ACC112 (cell line): ENCODE data around the gene OPA1.
A peak's percentile ranks its signal among the peaks of the same experiment; 100 is the strongest.
"Not testable (repeated sequence)": the region's sequence is repeated elsewhere in the genome, so short reads cannot be mapped to it uniquely, and the experiment has no call there.

Source experiments
- H2AFZ ChIP-seq: fragments of 200-600 bp; sonication (generic); one replicate; pipeline ENCODE4 v1.6.0; 2017; ENCODE audit warnings: antibody characterized with exemption, low read length; ENCODE audit not compliant: unreplicated experiment
- H3K27ac ChIP-seq: fragments of 200-600 bp; sonication (generic); 2 replicates; pipeline ENCODE4 v1.5.1; 2014; ENCODE audit warnings: low read depth, mild to moderate bottlenecking, antibody characterized with exemption, low read length, moderate library complexity
- H3K27me3 ChIP-seq: fragments of 200-600 bp; sonication (generic); 2 replicates; pipeline ENCODE4 v1.6.1; 2014; ENCODE audit warnings: mild to moderate bottlenecking, antibody characterized with exemption, low read length, moderate library complexity, mixed read lengths; ENCODE audit not compliant: insufficient read depth
- H3K36me3 ChIP-seq: fragments of 200-600 bp; sonication (generic); 2 replicates; pipeline ENCODE4 v1.6.1; 2016; ENCODE audit warnings: mild to moderate bottlenecking, antibody characterized with exemption, low read length, moderate library complexity, mixed read lengths; ENCODE audit not compliant: insufficient read depth
- H3K4me1 ChIP-seq: fragments of 200-600 bp; sonication (generic); one replicate; pipeline ENCODE4 v1.6.1; 2016; ENCODE audit warnings: low read length, mixed read lengths; ENCODE audit not compliant: insufficient read depth, unreplicated experiment, control insufficient read depth
- H3K4me3 ChIP-seq: fragments of 200-600 bp; sonication (generic); 2 replicates; pipeline ENCODE4 v1.5.1; 2014; ENCODE audit warnings: mild to moderate bottlenecking, low read depth, low read length
- H3K79me2 ChIP-seq: fragments of 200-600 bp; sonication (generic); one replicate; pipeline ENCODE4 v1.6.0; 2016; ENCODE audit warnings: low read length; ENCODE audit not compliant: control insufficient read depth, unreplicated experiment, insufficient read depth

OPA1 gene

DNA sequence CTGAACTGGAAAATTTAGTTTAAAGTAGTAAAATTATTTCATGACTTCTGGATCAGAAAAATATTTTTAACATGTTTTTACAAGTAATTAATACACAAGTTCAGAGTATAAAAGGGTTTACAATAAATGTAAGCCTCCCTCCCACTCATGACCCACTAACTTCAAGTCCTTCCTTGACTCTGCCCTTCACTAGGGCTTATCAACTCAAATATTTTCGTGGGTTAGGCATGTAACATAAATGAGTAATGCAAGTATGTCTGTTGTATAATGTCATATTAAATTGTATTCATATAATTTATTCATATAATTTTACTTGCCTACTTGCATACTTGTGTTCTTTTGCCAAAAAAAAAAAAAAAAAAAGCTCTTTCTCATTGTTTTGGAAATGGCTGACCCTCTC is 3.4 kb upstream of the OPA1 start:
- Histone ChIP-seq H3K4me1 (peaks cover 13% of the 10 kb centered on the region), H3K36me3 (no peaks in the 10 kb centered on the region), H2AFZ (no peak overlapping the region), H3K4me3 (no peak overlapping the region), H3K27ac (no peak overlapping the region), H3K27me3 (no peaks in the 10 kb centered on the region), H3K79me2 (peaks cover 18% of the 10 kb centered on the region)

DNA sequence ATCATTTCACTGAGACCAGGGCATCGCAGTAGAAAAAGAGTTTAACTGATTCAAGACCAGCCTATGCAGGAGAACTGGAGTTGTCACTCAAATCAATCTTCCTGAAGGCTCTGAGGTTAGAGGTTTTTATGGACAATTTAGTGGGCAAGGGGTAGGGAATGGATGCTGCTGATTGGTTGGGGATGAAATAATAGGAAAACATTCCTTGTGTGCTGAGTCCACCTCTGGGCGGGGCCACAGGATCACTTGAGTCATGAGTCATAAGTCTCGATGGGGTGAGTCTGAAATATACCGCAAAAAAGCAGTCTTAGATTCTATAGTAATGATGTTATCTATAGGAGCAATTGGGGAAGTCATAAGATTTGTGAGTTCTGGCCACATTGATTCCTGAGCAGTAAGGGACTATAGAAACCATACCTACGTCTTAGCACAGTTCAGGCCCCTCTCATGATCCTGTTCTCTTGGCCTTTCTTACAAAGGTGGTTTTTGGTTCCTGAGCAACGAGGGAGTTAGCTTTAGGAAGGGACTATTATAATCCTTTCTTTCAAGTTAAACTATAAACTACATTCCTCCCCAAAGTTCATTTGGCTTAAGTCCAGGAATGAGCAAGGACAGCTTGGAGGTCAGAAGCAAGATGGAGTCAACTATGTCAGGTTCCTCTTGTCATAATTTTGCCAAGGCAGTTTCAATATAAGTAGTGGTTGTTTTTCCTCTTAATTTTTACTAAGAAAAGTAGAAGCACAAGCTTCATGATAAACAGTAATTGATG is 2.7 kb upstream of the OPA1 start:
- no peak overlapping the region for H3K4me3 ChIP-seq
- no peak overlapping the region for H3K27ac ChIP-seq
- H3K79me2 ChIP-seq = peaks cover 25% of the 10 kb centered on the region
- no peaks in the 10 kb centered on the region for H3K36me3 ChIP-seq
- no peaks in the 10 kb centered on the region for H3K27me3 ChIP-seq
- peak overlapping the region; percentile 39 for H2AFZ ChIP-seq
- H3K4me1 ChIP-seq = peaks cover 18% of the 10 kb centered on the region

DNA sequence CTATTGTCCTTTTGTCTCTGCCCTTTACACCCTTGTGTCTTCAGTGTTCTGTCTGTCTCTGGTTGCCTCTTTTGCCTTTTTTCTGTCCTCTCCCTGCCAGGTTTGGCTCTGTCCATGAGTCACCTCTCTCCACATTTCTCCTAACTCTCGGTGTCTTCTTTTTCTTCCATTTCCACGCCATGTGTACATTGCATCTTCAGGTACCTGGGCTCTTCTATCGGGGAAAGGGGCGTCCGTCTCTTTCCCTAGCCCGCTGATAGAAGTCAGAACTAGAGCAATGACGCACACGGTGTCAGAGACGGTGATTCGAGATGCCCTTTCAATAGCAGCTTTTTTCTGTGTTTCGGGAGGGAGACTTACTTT is 641 bp downstream of the OPA1 start:
- Histone ChIP-seq H3K4me1 (peaks cover 22% of the 10 kb centered on the region), H3K27me3 (no peaks in the 10 kb centered on the region), H3K4me3 (peak overlapping the region; percentile 96), H3K36me3 (peaks cover 14% of the 10 kb centered on the region), H2AFZ (peak overlapping the region; percentile 97), H3K79me2 (peaks cover 54% of the 10 kb centered on the region), H3K27ac (peak overlapping the region; percentile 81)

GRCh38 chr3:193594946-193595689 is 2.1 kb downstream of the OPA1 start:
- H3K4me1 ChIP-seq = peaks cover 22% of the 10 kb centered on the region
- H3K27ac ChIP-seq = 0 out of 2 replicates have a peak overlapping the region, but pooled peaks have one; percentile 1
- peaks cover 19% of the 10 kb centered on the region for H3K36me3 ChIP-seq
- H2AFZ ChIP-seq = no peak overlapping the region
- no peaks in the 10 kb centered on the region for H3K27me3 ChIP-seq
- H3K79me2 ChIP-seq = peaks cover 69% of the 10 kb centered on the region
- peak overlapping the region; percentile 96 for H3K4me3 ChIP-seq

GRCh38 chr3:193595939-193596487 is 3.0 kb downstream of the OPA1 start:
- no peak overlapping the region for H3K4me3 ChIP-seq
- H3K4me1 ChIP-seq = peaks cover 24% of the 10 kb centered on the region
- no peaks in the 10 kb centered on the region for H3K27me3 ChIP-seq
- no peak overlapping the region for H2AFZ ChIP-seq
- peaks cover 78% of the 10 kb centered on the region for H3K79me2 ChIP-seq
- peaks cover 19% of the 10 kb centered on the region for H3K36me3 ChIP-seq
- H3K27ac ChIP-seq = no peak overlapping the region

GRCh38 chr3:193598202-193598601 is 5.2 kb downstream of the OPA1 start:
- peaks cover 95% of the 10 kb centered on the region for H3K79me2 ChIP-seq
- H3K4me3 ChIP-seq = no peak overlapping the region
- no peak overlapping the region for H3K27ac ChIP-seq
- no peaks in the 10 kb centered on the region for H3K27me3 ChIP-seq
- peaks cover 27% of the 10 kb centered on the region for H3K4me1 ChIP-seq
- no peak overlapping the region for H2AFZ ChIP-seq
- peaks cover 21% of the 10 kb centered on the region for H3K36me3 ChIP-seq

- Histone ChIP-seq H3K27ac (no peak overlapping the region), H2AFZ (no peak overlapping the region), H3K36me3 (peaks cover 23% of the 10 kb centered on the region), H3K79me2 (peaks cover 90% of the 10 kb centered on the region), H3K4me3 (no peak overlapping the region), H3K27me3 (no peaks in the 10 kb centered on the region), H3K4me1 (peaks cover 24% of the 10 kb centered on the region)
These were observed 6.4 kb downstream of the OPA1 start for GRCh38 chr3:193599393-193599792.

- Histone ChIP-seq H3K4me3 (no peak overlapping the region), H3K36me3 (peaks cover 4% of the 10 kb centered on the region; the same call in 1 of the 2 replicates), H3K27ac (no peak overlapping the region), H3K27me3 (no peaks in the 10 kb centered on the region), H3K4me1 (peaks cover 12% of the 10 kb centered on the region), H3K79me2 (peaks cover 39% of the 10 kb centered on the region), H2AFZ (no peak overlapping the region)
These were observed 12.9 kb downstream of the OPA1 start for GRCh38 chr3:193605876-193606275.

DNA sequence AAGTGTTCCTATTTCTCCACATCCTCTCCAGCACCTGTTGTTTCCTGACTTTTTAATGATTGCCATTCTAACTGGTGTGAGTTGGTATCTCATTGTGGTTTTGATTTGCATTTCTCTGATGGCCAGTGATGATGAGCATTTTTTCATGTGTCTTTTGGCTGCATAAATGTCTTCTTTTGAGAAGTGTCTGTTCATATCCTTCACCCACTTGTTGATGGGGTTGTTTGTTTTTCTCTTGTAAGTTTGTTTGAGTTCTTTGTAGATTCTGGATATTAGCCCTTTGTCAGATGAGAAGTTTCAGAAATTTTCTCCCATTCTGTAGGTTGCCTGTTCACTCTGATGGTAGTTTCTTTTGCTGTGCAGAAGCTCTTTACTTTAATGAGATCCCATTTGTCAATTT is 13.9 kb downstream of the OPA1 start:
- H2AFZ ChIP-seq, H3K4me3 ChIP-seq, H3K4me1 ChIP-seq, H3K27ac ChIP-seq, H3K36me3 ChIP-seq, H3K27me3 ChIP-seq: not testable (repeated sequence)
- peaks cover 37% of the 10 kb centered on the region for H3K79me2 ChIP-seq

- H3K4me3 ChIP-seq, H3K27me3 ChIP-seq, H3K27ac ChIP-seq, H2AFZ ChIP-seq: not testable (repeated sequence)
- H3K4me1 ChIP-seq = peaks cover 10% of the 10 kb centered on the region
- peaks cover 43% of the 10 kb centered on the region for H3K79me2 ChIP-seq
- H3K36me3 ChIP-seq = peaks cover 12% of the 10 kb centered on the region
These were observed 17.5 kb downstream of the OPA1 start for GRCh38 chr3:193610516-193610915.
